ENCODE data around the gene ZNF677.

DNA sequence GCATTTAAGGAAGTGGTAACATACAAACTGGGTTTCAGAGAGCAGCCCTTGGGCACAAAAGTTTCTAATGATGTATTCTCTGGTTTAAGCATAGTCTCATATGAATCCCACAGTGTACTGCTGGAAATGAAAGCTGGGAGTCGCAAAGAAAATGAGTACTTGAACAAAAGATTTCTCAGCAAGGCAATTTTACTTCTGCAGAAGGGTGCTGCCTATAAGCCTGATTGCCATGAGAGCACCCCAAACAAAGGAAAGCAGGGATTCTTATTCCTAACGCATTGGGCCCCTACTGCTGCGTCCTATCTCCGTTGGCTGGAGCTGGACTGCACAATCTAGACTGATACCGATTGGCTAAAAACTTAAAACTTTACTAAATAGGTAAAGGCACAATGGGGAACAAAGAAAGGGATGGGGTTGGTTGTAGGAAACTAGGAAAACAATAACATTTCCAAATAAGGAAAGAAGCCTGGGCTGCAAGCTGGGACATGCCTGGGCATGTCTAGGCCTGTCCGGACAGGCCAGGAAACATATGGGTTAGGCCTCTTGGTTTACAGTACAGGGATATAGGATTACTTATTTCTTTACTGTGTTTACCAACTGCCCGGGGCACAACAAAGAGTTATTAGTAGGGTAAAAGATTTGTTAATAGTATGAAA, 40.2 kb upstream of the ZNF677 start:
- TF ChIP-seq, protein P1, sequence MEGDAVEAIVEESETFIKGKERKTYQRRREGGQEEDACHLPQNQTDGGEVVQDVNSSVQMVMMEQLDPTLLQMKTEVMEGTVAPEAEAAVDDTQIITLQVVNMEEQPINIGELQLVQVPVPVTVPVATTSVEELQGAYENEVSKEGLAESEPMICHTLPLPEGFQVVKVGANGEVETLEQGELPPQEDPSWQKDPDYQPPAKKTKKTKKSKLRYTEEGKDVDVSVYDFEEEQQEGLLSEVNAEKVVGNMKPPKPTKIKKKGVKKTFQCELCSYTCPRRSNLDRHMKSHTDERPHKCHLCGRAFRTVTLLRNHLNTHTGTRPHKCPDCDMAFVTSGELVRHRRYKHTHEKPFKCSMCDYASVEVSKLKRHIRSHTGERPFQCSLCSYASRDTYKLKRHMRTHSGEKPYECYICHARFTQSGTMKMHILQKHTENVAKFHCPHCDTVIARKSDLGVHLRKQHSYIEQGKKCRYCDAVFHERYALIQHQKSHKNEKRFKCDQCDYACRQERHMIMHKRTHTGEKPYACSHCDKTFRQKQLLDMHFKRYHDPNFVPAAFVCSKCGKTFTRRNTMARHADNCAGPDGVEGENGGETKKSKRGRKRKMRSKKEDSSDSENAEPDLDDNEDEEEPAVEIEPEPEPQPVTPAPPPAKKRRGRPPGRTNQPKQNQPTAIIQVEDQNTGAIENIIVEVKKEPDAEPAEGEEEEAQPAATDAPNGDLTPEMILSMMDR (IDR thresholded peaks at IDR 0.05) = no peak
- TF ChIP-seq EP300 (IDR thresholded peaks at IDR 0.05) = no peak
